ENCODE measurements around the gene PLA1A. TPM values are rescaled to one million over a fixed set of nuclear protein-coding genes. Genes with fewer than 3 reads are reported as not detected.

The PLA1A gene
- total RNA-seq, 3 donors from 2014 or later = 0.59 to 4.9 (median 2.1) TPM

GRCh38 chr3:119625451-119626153, 27.9 kb downstream of the PLA1A start:
- no peak for DNase-seq (ENCODE audit: low spot score in 2 of 2)
- no peak for TF ChIP-seq POLR2A (IDR thresholded peaks at IDR 0.05)
- no peak for TF ChIP-seq POLR2AphosphoS5 (IDR thresholded peaks at IDR 0.05)
- TF ChIP-seq, protein P1, sequence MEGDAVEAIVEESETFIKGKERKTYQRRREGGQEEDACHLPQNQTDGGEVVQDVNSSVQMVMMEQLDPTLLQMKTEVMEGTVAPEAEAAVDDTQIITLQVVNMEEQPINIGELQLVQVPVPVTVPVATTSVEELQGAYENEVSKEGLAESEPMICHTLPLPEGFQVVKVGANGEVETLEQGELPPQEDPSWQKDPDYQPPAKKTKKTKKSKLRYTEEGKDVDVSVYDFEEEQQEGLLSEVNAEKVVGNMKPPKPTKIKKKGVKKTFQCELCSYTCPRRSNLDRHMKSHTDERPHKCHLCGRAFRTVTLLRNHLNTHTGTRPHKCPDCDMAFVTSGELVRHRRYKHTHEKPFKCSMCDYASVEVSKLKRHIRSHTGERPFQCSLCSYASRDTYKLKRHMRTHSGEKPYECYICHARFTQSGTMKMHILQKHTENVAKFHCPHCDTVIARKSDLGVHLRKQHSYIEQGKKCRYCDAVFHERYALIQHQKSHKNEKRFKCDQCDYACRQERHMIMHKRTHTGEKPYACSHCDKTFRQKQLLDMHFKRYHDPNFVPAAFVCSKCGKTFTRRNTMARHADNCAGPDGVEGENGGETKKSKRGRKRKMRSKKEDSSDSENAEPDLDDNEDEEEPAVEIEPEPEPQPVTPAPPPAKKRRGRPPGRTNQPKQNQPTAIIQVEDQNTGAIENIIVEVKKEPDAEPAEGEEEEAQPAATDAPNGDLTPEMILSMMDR (IDR thresholded peaks at IDR 0.05) = no peak
- H3K4me1 ChIP-seq = no peaks in the 10 kb centered on the region
- H3K27me3 ChIP-seq = no peaks in the 10 kb centered on the region
- no peak overlapping the region for H3K27ac ChIP-seq
- H3K36me3 ChIP-seq = no peaks in the 10 kb centered on the region
- no peak overlapping the region for H3K4me3 ChIP-seq
- H3K9me3 ChIP-seq = no peaks in the 10 kb centered on the region
- intact Hi-C loops (cut with DNase I; ENCODE audit: low total_unique reads) = no loop called here

DNA sequence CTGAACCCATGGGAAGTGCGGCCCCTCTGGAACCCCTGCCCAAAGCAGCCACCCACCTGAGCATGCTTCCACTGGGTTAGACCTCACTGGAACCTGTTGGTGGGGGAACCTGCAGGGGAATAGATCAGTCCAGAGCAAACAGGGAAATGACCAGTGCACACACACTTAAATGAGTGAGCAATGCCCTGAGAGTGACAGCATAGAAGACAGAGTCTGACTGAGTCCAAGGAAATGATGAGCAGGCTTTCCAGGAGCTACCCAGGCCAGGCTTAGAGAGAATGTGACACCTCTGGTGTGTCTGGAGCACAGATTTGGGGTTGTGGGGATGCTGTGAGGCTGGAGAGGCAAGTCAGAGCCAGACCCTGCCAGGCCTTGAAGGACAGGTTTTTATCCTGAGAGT, 28.5 kb downstream of the PLA1A start:
- DNase-seq (ENCODE audit: low spot score in 2 of 2) = no peak
- no peaks in the 10 kb centered on the region for H3K36me3 ChIP-seq
- H3K27me3 ChIP-seq = no peaks in the 10 kb centered on the region
- H3K4me3 ChIP-seq = no peak overlapping the region
- H3K9me3 ChIP-seq = no peaks in the 10 kb centered on the region
- TF ChIP-seq POLR2AphosphoS5 (IDR thresholded peaks at IDR 0.05) = no peak
- no peak for TF ChIP-seq POLR2A (IDR thresholded peaks at IDR 0.05)
- H3K4me1 ChIP-seq = no peaks in the 10 kb centered on the region
- H3K27ac ChIP-seq = no peak overlapping the region
- intact Hi-C loops (cut with DNase I; ENCODE audit: low total_unique reads) = no loop called here

DNA sequence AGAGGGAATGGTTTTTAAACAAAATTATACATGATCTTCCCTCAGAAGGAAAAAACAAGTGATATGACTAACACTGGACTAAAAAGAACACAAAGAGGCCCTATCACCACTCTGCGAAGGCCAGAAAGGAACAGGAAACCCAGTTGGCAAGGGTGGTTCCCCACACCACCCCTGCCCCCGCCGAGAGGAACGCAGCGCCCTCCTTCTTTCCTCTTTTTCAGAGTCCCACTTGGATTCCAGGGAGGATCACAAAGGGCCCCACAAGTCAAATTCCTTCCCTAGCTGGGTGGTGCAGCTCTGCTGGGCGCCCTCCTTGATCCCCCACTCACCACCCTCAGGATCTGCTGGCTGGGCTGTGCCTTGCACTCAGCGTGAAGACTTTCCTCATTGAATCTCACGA, 29.8 kb downstream of the PLA1A start:
- Histone ChIP-seq H3K9me3 (no peaks in the 10 kb centered on the region), H3K27me3 (no peaks in the 10 kb centered on the region), H3K36me3 (no peaks in the 10 kb centered on the region), H3K4me1 (no peaks in the 10 kb centered on the region), H3K4me3 (no peak overlapping the region), H3K27ac (peak overlapping the region; percentile 25 to 48)
- intact Hi-C loops (cut with DNase I; ENCODE audit: low total_unique reads) = no loop called here
- no peak for DNase-seq (ENCODE audit: low spot score in 2 of 2)
- TF ChIP-seq POLR2A (IDR thresholded peaks at IDR 0.05) = no peak
- TF ChIP-seq, protein P1 (IDR thresholded peaks at IDR 0.05) = no peak

DNA sequence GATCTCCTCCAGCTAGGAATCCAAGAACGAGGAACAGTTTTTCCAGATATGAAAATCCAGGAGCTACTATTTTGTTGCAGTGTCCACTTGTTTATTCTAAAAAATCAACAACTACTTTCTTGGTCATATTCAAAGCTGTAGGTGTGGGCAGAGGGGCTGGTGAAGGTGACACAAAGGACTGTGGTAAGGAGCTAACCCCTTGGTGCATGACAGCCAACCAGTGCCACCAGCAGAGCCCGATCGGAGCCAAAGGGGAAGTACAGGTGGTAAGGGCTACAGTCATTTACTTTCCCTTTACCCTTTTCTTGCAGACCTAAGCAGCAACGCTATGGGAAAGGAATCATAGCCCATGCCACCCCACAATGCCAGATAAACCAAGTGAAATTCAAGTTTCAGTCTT, 30.7 kb downstream of the PLA1A start:
- Histone ChIP-seq H3K36me3 (no peaks in the 10 kb centered on the region), H3K27me3 (no peaks in the 10 kb centered on the region), H3K9me3 (no peaks in the 10 kb centered on the region), H3K4me1 (no peaks in the 10 kb centered on the region), H3K27ac (peak overlapping the region; percentile 25 to 54), H3K4me3 (no peak overlapping the region)
- TF ChIP-seq, protein P1 (IDR thresholded peaks at IDR 0.05) = no peak
- no peak for TF ChIP-seq POLR2A (IDR thresholded peaks at IDR 0.05)
- no peak for TF ChIP-seq POLR2AphosphoS5 (IDR thresholded peaks at IDR 0.05)
- DNase-seq (ENCODE audit: low spot score in 2 of 2) = no peak
- intact Hi-C loops (cut with DNase I; ENCODE audit: low total_unique reads) = no loop called here

DNA sequence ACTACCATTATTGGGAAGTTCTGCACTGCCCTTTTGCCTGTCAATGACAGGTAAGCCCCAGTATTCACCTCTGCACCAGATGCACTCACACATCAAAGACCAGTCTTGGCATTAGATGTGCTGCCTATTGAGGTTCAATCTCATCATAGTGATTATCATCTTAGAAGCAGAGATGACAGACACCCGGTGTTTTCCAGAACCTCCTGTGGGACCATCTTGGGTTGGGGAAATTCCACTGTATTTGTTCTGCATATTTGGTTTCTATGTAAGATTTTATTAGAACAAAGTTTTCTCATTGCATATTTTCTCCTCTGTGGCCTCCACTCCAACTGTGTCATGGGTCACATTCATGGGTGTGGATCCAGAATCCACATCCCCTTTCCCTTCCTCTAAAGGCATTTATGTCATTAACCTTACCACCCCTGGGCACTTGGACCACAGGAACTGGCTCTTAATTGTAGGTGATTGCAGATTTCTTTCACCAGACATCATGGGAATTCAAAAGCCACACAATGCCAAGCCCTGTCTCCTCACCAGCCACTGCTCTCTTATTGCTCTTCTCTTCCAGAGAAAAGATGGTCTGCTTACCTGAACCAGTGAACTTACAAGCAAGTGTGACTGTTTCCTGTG, 31.2 kb downstream of the PLA1A start:
- TF ChIP-seq, protein P1 (IDR thresholded peaks at IDR 0.05) = no peak
- TF ChIP-seq POLR2A (IDR thresholded peaks at IDR 0.05) (no peak), POLR2AphosphoS5 (IDR thresholded peaks at IDR 0.05) (peak in 1 of 3 donors; percentile 51)
- no peaks in the 10 kb centered on the region for H3K27me3 ChIP-seq
- H3K4me3 ChIP-seq = no peak overlapping the region
- intact Hi-C loops (cut with DNase I; ENCODE audit: low total_unique reads) = no loop called here
- no peaks in the 10 kb centered on the region for H3K4me1 ChIP-seq
- H3K36me3 ChIP-seq = no peaks in the 10 kb centered on the region
- no peaks in the 10 kb centered on the region for H3K9me3 ChIP-seq
- peak overlapping the region; percentile 54 to 58 for H3K27ac ChIP-seq
- DNase-seq (ENCODE audit: low spot score in 2 of 2) = no peak
